K562 treated with DMSO at 1 percent for 12 hours (cell line): ENCODE measurements around the gene ZMIZ2. TPM values are rescaled to one million over a fixed set of nuclear protein-coding genes. Genes with fewer than 3 reads are reported as not detected.

Source experiments
- total RNA-seq: library from RNA; unstranded; fragments of 300-600 nt; gene quantifications from 2 replicates; pipeline ENCODE4 v1.2.3, GENCODE V29; 2022; ENCODE audit not compliant: insufficient read depth

The ZMIZ2 gene, protein sequence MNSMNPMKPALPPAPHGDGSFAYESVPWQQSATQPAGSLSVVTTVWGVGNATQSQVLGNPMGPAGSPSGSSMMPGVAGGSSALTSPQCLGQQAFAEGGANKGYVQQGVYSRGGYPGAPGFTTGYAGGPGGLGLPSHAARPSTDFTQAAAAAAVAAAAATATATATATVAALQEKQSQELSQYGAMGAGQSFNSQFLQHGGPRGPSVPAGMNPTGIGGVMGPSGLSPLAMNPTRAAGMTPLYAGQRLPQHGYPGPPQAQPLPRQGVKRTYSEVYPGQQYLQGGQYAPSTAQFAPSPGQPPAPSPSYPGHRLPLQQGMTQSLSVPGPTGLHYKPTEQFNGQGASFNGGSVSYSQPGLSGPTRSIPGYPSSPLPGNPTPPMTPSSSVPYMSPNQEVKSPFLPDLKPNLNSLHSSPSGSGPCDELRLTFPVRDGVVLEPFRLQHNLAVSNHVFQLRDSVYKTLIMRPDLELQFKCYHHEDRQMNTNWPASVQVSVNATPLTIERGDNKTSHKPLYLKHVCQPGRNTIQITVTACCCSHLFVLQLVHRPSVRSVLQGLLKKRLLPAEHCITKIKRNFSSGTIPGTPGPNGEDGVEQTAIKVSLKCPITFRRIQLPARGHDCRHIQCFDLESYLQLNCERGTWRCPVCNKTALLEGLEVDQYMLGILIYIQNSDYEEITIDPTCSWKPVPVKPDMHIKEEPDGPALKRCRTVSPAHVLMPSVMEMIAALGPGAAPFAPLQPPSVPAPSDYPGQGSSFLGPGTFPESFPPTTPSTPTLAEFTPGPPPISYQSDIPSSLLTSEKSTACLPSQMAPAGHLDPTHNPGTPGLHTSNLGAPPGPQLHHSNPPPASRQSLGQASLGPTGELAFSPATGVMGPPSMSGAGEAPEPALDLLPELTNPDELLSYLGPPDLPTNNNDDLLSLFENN
- 5.6 and 21.3 TPM in 2 replicates for total RNA-seq

GRCh38 chr7:44748045-44748947 lies at the start of gene ZMIZ2:
TSS of gene ZMIZ2 (plus strand) at chr7:44748847. CDS start at chr7:44756250, 7,403 bp downstream.

GRCh38 chr7:44796504-44797328 lies 48.1 kb downstream of the ZMIZ2 start, which contains the start of gene PPIA:
TSS of gene PPIA (plus strand) at chr7:44796681. CDS start at chr7:44796725, 44 bp downstream.

Other genes with a start within 250 kb of the ZMIZ2 start
- 0.51 TPM in 1 of 2 replicates, not detected in the other for gene NPC1L1, start 207.5 kb upstream of the ZMIZ2 start, total RNA-seq
- gene DDX56, start 174.9 kb upstream of the ZMIZ2 start, total RNA-seq: 64.7 and 77.4 TPM in 2 replicates
- 35.5 and 66.0 TPM in 2 replicates for gene TMED4, start 166.6 kb upstream of the ZMIZ2 start, total RNA-seq
- gene OGDH, start 142.2 kb upstream of the ZMIZ2 start, total RNA-seq: 48.4 and 83.6 TPM in 2 replicates
- 1,399 and 1,834 TPM in 2 replicates for gene PPIA, start 47.8 kb downstream of the ZMIZ2 start, total RNA-seq
- 291 and 358 TPM in 2 replicates for gene H2AZ2, start 99.2 kb downstream of the ZMIZ2 start, total RNA-seq
- gene PURB, start 136.7 kb downstream of the ZMIZ2 start, total RNA-seq: 3.5 and 12.6 TPM in 2 replicates
- gene MYO1G, start 230.2 kb downstream of the ZMIZ2 start, total RNA-seq: not detected in 2 replicates